PC-3 (cell line): Measurements from ENCODE around the gene ZNF646. TPM values are rescaled to one million over a fixed set of nuclear protein-coding genes. Genes with fewer than 3 reads are reported as not detected.

ENCODE experiments used
- ATAC-seq: fragments of 200-7000 bp; cut with Tn5 transposase; 2 replicates; pipeline ENCODE4 v1.9.1; 2020; ENCODE audit warnings: mild to moderate bottlenecking, moderate library complexity
- BruUV-seq: library from RNA; stranded (reverse); fragments of 400-500 nt; replicated peaks from 2 replicates; lab custom pipeline; 2021; lab: Mats Ljungman, UMichigan
- CTCF ChIA-PET: fragments of 300-600 bp; sonication (Branson Sonifier 250); formaldehyde crosslinking; loops from one replicate; lab custom pipeline; 2022; ENCODE audit warnings: antibody characterized with exemption; lab: Charles Lee
- POLR2A ChIA-PET: fragments of 300-600 bp; sonication (Branson Sonifier 250); formaldehyde crosslinking; loops from one replicate; lab custom pipeline; 2022; ENCODE audit warnings: antibody characterized with exemption; ENCODE audit not compliant: unreplicated experiment; lab: Charles Lee
- DNase-seq: peaks from one replicate; pipeline ENCODE4 v3.0.0-alpha.2; 2015
- H2AFZ ChIP-seq: fragments of 300-600 bp; sonication (generic); 2 replicates; pipeline ENCODE4 v1.6.0; 2016; ENCODE audit warnings: antibody characterized with exemption, low read length
- H3F3A ChIP-seq: fragments of 300-600 bp; sonication (generic); one replicate; pipeline ENCODE4 v1.6.0; 2017; ENCODE audit warnings: antibody characterized with exemption, low read length, control low read depth, mild to moderate bottlenecking; ENCODE audit not compliant: unreplicated experiment
- H3K27ac ChIP-seq: fragments of 300-600 bp; sonication (generic); 2 replicates; pipeline ENCODE4 v1.5.1; 2016; ENCODE audit warnings: mild to moderate bottlenecking, low read length
- H3K27me3 ChIP-seq: fragments of 300-600 bp; sonication (generic); 2 replicates; pipeline ENCODE4 v1.6.1; 2016; ENCODE audit warnings: low read length, mixed read lengths
- H3K36me3 ChIP-seq: fragments of 300-600 bp; sonication (generic); 2 replicates; pipeline ENCODE4 v1.6.1; 2016; ENCODE audit warnings: low read depth, mixed run types, low read length, mixed read lengths
- H3K4me1 ChIP-seq: fragments of 300-600 bp; sonication (generic); 2 replicates; pipeline ENCODE4 v1.5.1; 2016; ENCODE audit warnings: low read length; ENCODE audit not compliant: insufficient read depth
- H3K4me2 ChIP-seq: fragments of 300-600 bp; sonication (generic); 2 replicates; pipeline ENCODE4 v1.6.0; 2016; ENCODE audit warnings: low read length
- H3K4me3 ChIP-seq: fragments of 300-600 bp; sonication (generic); 2 replicates; pipeline ENCODE4 v1.5.1; 2016; ENCODE audit warnings: mild to moderate bottlenecking, low read length, mixed read lengths
- H3K79me2 ChIP-seq: fragments of 300-600 bp; sonication (generic); 2 replicates; pipeline ENCODE4 v1.6.1; 2017; ENCODE audit warnings: low read length, mixed read lengths
- H3K9ac ChIP-seq: fragments of 300-600 bp; sonication (generic); 2 replicates; pipeline ENCODE4 v1.6.0; 2016; ENCODE audit warnings: mild to moderate bottlenecking, low read length
- H3K9me2 ChIP-seq: fragments of 300-600 bp; sonication (generic); replicated peaks from 2 replicates; pipeline ENCODE4 v1.6.1; 2016; ENCODE audit warnings: mixed run types, low read length, mixed read lengths
- H3K9me3 ChIP-seq: fragments of 300-600 bp; sonication (generic); 2 replicates; pipeline ENCODE4 v1.6.1; 2016; ENCODE audit warnings: low read length, mixed read lengths
- H4K20me1 ChIP-seq: fragments of 300-600 bp; sonication (generic); 2 replicates; pipeline ENCODE4 v1.6.1; 2016; ENCODE audit warnings: low read length, mixed read lengths
- EZH2 ChIP-seq: fragments of 300-600 bp; sonication (generic); IDR thresholded peaks from one replicate; pipeline ENCODE4 v1.6.1; 2017; ENCODE audit warnings: antibody characterized with exemption, mild to moderate bottlenecking, low read length; ENCODE audit not compliant: unreplicated experiment
- EZH2phosphoT487 ChIP-seq: fragments of 300-600 bp; sonication (generic); IDR thresholded peaks from 2 replicates; pipeline ENCODE4 v1.6.1; 2018; ENCODE audit warnings: mild to moderate bottlenecking, antibody characterized with exemption, low read length, borderline replicate concordance
- intact Hi-C: fragments of 100-400 bp; cut with micrococcal nuclease; formaldehyde crosslinking; loops from 2 replicates; pipeline ENCODE4 v1.9.0; 2023
- total RNA-seq: library from RNA; depleted of rRNA; stranded (reverse); fragments of >200 nt; gene quantifications from 2 replicates; pipeline ENCODE4 v1.2.3, GENCODE V29; 2014
- TF ChIP-seq, protein P1 (sequence below): fragments of 300-600 bp; sonication (generic); conservative IDR thresholded peaks from 2 replicates; pipeline ENCODE4 v1.5.1; 2017; ENCODE audit warnings: antibody characterized with exemption, low read depth, mild to moderate bottlenecking, low read length

Gene ZNF646
- total RNA-seq, 1 experiment from 2014 or later = 8.5 TPM

DNA sequence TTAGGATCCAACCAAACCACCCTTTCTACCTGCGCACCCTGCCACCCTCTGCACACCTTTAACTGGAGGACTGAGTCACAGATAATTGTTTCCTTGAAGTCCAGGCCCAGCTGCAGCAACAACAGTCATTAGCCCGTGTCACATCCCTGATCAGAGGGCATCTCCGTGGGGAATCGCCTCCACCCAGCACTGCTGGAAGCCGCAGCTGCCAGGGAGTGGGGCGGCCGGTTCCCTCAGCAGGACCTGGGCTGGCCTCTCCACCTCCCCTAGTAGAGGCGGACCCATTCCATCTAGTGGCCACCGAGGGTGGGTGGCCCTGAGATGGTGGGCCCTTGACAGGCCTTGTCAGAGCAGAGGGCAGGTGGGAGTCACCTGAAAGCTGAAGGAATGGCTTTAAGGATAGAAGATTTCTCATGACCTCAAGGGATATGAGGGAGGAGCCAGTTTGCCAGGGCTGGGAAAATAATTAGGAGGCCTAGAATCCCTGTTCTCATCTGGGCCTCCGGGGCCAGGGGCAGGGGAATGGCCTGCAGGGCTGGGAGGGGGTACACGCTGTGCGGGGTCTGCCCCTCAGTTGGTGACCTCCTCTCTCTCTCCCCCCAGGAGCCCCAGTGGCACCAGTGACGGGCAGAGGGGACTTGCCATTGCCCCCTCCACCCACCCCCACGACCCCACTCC is 8.3 kb downstream of the ZNF646 start:
- DNase-seq (no peak), ATAC-seq (peak; percentile 18; the same call in 1 of the 2 replicates)
- Histone ChIP-seq H3F3A (no peaks in the 10 kb centered on the region), H3K4me1 (no peaks in the 10 kb centered on the region), H4K20me1 (no peaks in the 10 kb centered on the region), H3K27me3 (no peaks in the 10 kb centered on the region), H3K4me3 (no peak overlapping the region), H3K36me3 (peaks cover 7% of the 10 kb centered on the region; the same call in 1 of the 2 replicates), H3K9me3 (no peaks in the 10 kb centered on the region), H2AFZ (no peak overlapping the region), H3K4me2 (no peak overlapping the region), H3K9ac (no peak overlapping the region), H3K27ac (no peak overlapping the region), H3K9me2 (no peaks in the 10 kb centered on the region), H3K79me2 (no peaks in the 10 kb centered on the region)
- BruUV-seq = no TSS peak
- TF ChIP-seq, protein P1, sequence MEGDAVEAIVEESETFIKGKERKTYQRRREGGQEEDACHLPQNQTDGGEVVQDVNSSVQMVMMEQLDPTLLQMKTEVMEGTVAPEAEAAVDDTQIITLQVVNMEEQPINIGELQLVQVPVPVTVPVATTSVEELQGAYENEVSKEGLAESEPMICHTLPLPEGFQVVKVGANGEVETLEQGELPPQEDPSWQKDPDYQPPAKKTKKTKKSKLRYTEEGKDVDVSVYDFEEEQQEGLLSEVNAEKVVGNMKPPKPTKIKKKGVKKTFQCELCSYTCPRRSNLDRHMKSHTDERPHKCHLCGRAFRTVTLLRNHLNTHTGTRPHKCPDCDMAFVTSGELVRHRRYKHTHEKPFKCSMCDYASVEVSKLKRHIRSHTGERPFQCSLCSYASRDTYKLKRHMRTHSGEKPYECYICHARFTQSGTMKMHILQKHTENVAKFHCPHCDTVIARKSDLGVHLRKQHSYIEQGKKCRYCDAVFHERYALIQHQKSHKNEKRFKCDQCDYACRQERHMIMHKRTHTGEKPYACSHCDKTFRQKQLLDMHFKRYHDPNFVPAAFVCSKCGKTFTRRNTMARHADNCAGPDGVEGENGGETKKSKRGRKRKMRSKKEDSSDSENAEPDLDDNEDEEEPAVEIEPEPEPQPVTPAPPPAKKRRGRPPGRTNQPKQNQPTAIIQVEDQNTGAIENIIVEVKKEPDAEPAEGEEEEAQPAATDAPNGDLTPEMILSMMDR = no peak
- no peak for TF ChIP-seq EZH2
- TF ChIP-seq EZH2phosphoT487 = no peak
- POLR2A ChIA-PET = no interaction called here
- CTCF ChIA-PET = no interaction called here
- intact Hi-C loops = no loop called here

DNA sequence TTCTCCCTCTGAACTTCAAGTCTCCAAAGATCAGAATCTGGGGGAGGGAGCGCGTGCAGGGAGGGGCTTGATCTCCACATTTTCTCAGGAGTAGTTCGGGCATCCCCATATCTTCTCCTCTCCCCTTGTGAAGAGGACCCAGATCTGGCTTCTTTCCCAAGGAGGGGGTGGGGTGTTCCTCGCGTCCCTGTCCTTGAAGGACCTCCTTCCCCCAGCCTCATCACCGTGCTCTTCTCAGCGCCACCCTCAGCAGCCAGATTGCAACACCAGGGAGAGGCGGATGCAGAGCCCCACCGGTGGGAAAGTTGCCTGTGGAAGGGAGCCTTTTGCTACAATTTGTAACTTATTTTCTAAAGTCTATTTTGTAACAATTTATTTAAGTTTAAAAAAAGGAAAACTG is 8.9 kb downstream of the ZNF646 start:
- Histone ChIP-seq H3F3A (no peaks in the 10 kb centered on the region), H3K36me3 (peaks cover 3% of the 10 kb centered on the region; the same call in 1 of the 2 replicates), H3K9me2 (no peaks in the 10 kb centered on the region), H3K4me2 (no peak overlapping the region), H3K4me1 (no peaks in the 10 kb centered on the region), H3K9me3 (no peaks in the 10 kb centered on the region), H2AFZ (no peak overlapping the region), H3K79me2 (no peaks in the 10 kb centered on the region), H3K4me3 (no peak overlapping the region), H3K27me3 (no peaks in the 10 kb centered on the region), H4K20me1 (no peaks in the 10 kb centered on the region), H3K9ac (no peak overlapping the region), H3K27ac (no peak overlapping the region)
- no peak for DNase-seq
- no peak for ATAC-seq
- BruUV-seq = no TSS peak
- no peak for TF ChIP-seq EZH2phosphoT487
- TF ChIP-seq, protein P1 = no peak
- TF ChIP-seq EZH2 = no peak
- ChIA-PET CTCF (no interaction called here), POLR2A (no interaction called here)
- intact Hi-C loops = no loop called here

- H3K9me2 ChIP-seq = no peaks in the 10 kb centered on the region
- no peaks in the 10 kb centered on the region for H3K27me3 ChIP-seq
- H3K36me3 ChIP-seq = no peaks in the 10 kb centered on the region
- POLR2A ChIA-PET = no interaction called here
- DNase-seq (no peak), ATAC-seq (no peak)
- no peaks in the 10 kb centered on the region for H3K79me2 ChIP-seq
- CTCF ChIA-PET = no interaction called here
- H3K4me3 ChIP-seq = no peak overlapping the region
- H3K27ac ChIP-seq = no peak overlapping the region
- H3K4me2 ChIP-seq = no peak overlapping the region
- TF ChIP-seq, protein P1 = no peak
- TF ChIP-seq EZH2 = no peak
- TF ChIP-seq EZH2phosphoT487 = no peak
- H3F3A ChIP-seq = no peaks in the 10 kb centered on the region
- intact Hi-C loops = no loop called here
- no peaks in the 10 kb centered on the region for H3K9me3 ChIP-seq
- BruUV-seq = no TSS peak
- H2AFZ ChIP-seq = no peak overlapping the region
- no peak overlapping the region for H3K9ac ChIP-seq
- no peaks in the 10 kb centered on the region for H4K20me1 ChIP-seq
- H3K4me1 ChIP-seq = no peaks in the 10 kb centered on the region
Measured at GRCh38 chr16:31083556-31083955, 9.3 kb downstream of the ZNF646 start.
